ENCODE measurements around the gene FSD1L. TPM values are rescaled to one million over a fixed set of nuclear protein-coding genes. Genes with fewer than 3 reads are reported as not detected.

FSD1L gene
- total RNA-seq, 6 donors from 2014 or later: 4.1 to 14.7 (median 5.8) TPM

DNA sequence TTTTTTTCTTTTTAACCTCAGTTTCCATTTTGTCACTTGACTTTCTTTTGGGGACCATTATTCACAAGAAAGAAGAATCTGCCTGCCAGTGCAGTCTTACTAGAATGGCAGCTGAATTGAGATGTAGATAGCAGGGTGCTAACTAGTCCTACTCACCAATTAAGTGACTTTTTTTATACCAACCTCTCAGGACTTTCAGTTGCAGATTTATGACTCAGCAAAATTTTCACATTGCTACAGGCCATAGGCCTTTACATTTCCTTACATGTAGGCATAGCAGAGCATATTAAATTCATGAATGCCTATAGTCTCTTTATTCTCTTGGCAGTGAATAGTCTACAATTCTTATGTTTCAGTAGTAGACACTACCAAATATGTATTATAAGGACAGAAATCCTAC is 56.0 kb downstream of the FSD1L start:
- Histone ChIP-seq H3K4me3 (no peak overlapping the region), H3K27me3 (no peaks in the 10 kb centered on the region), H3K9me3 (no peaks in the 10 kb centered on the region), H3K4me1 (no peaks in the 10 kb centered on the region), H3K36me3 (peaks cover 0 to 5% (median 0%) of the 10 kb centered on the region in 4 donors), H3K27ac (no peak overlapping the region)
- ATAC-seq (ENCODE audit: low FRiP score in 2 of 2) (no peak), DNase-seq (no peak)
- no peak for TF ChIP-seq CTCF (IDR thresholded peaks at IDR 0.05)
- no peak for TF ChIP-seq POLR2A (IDR thresholded peaks at IDR 0.05)
- TF ChIP-seq POLR2AphosphoS5 (IDR thresholded peaks at IDR 0.05): no peak
- TF ChIP-seq EP300 (IDR thresholded peaks at IDR 0.05): no peak

DNA sequence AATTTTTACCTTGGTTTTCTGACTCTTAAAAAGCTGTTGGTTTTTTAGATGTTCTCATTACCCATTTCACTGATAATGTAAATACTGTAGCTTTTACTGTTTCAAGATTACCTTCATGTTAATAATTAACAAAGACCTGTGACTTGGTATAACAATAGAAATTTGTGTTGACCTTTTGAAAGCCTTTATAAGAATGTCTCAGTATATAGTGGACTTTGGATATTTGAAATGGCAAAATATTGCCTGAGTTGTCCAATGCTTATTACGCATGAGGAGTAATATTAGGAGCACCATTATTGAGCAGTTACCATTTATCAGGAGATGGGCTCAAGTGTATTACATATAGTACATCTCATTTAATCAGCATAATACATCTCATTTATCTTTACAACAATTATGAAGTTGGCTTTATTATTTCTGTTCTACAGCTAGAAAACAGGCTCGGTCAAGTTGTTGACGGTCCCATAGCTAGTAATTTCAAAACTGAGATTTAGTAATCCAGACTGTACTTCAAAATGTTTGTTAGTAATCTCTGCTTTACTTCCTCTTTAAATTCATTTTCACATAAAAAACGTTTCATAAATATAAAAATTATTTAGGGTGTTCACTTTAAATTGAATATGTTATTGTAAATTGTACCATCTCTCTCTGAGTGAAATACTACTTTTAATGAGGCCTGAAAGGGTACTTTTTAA is 59.4 kb downstream of the FSD1L start:
- no peaks in the 10 kb centered on the region for H3K27me3 ChIP-seq
- H3K27ac ChIP-seq: no peak overlapping the region
- ATAC-seq (ENCODE audit: low FRiP score in 2 of 2) (no peak), DNase-seq (no peak)
- H3K9me3 ChIP-seq: no peaks in the 10 kb centered on the region
- no peak overlapping the region for H3K4me3 ChIP-seq
- TF ChIP-seq POLR2A (IDR thresholded peaks at IDR 0.05): no peak
- no peak for TF ChIP-seq POLR2AphosphoS5 (IDR thresholded peaks at IDR 0.05)
- TF ChIP-seq CTCF (IDR thresholded peaks at IDR 0.05): no peak
- TF ChIP-seq EP300 (IDR thresholded peaks at IDR 0.05): no peak
- H3K36me3 ChIP-seq: peaks cover 0 to 5% (median 0%) of the 10 kb centered on the region in 4 donors
- no peaks in the 10 kb centered on the region for H3K4me1 ChIP-seq
- 77 to 83% methylated on average over 4 of the region's 4 CpGs for WGBS, 2 donors

DNA sequence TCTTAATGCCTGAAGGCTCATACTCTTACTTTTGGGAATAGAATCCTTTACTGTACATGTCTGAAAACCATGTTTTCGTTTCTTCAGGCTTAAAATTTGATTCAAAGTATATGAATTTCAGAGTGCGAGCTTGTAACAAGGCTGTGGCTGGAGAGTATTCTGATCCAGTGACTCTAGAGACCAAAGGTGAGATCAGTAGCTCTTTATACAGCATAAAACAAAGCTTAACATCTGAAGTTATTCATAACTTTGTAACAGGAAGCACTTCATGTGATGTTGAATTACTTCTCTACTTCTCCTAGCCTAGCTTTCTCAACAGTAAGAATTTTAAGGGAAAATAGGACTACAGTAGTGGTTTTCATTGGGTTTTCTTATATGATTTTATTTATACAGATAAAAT is 60.7 kb downstream of the FSD1L start:
- Histone ChIP-seq H3K27me3 (no peaks in the 10 kb centered on the region), H3K27ac (no peak overlapping the region), H3K36me3 (peaks cover 0 to 5% (median 0%) of the 10 kb centered on the region in 4 donors), H3K9me3 (no peaks in the 10 kb centered on the region), H3K4me3 (no peak overlapping the region), H3K4me1 (no peaks in the 10 kb centered on the region)
- no peak for ATAC-seq (ENCODE audit: low FRiP score in 2 of 2)
- TF ChIP-seq CTCF (IDR thresholded peaks at IDR 0.05) (no peak), POLR2AphosphoS5 (IDR thresholded peaks at IDR 0.05) (no peak), EP300 (IDR thresholded peaks at IDR 0.05) (no peak), POLR2A (IDR thresholded peaks at IDR 0.05) (no peak)
- DNase-seq: no peak
- WGBS, 2 donors: 96 to 98% methylated on average over 2 of the region's 2 CpGs

- WGBS, 2 donors: 91 to 97% methylated on average over 1 of the region's 1 CpG
- H3K27ac ChIP-seq: no peak overlapping the region
- DNase-seq: no peak
- H3K36me3 ChIP-seq: peaks cover 0 to 5% (median 0%) of the 10 kb centered on the region in 4 donors
- ATAC-seq (ENCODE audit: low FRiP score in 2 of 2): no peak
- H3K27me3 ChIP-seq: no peaks in the 10 kb centered on the region
- no peaks in the 10 kb centered on the region for H3K9me3 ChIP-seq
- H3K4me3 ChIP-seq: no peak overlapping the region
- H3K4me1 ChIP-seq: no peaks in the 10 kb centered on the region
- TF ChIP-seq EP300 (IDR thresholded peaks at IDR 0.05) (no peak), POLR2A (IDR thresholded peaks at IDR 0.05) (no peak), CTCF (IDR thresholded peaks at IDR 0.05) (no peak), POLR2AphosphoS5 (IDR thresholded peaks at IDR 0.05) (no peak)
Measured at GRCh38 chr9:105510024-105510423, 62.2 kb downstream of the FSD1L start.

- Histone ChIP-seq H3K9me3 (no peaks in the 10 kb centered on the region), H3K27me3 (no peaks in the 10 kb centered on the region), H3K36me3 (peaks cover 0 to 11% (median 2%) of the 10 kb centered on the region in 4 donors), H3K27ac (no peak overlapping the region), H3K4me3 (no peak overlapping the region), H3K4me1 (no peaks in the 10 kb centered on the region)
- TF ChIP-seq CTCF (IDR thresholded peaks at IDR 0.05): no peak
- no peak for TF ChIP-seq POLR2A (IDR thresholded peaks at IDR 0.05)
- no peak for TF ChIP-seq POLR2AphosphoS5 (IDR thresholded peaks at IDR 0.05)
- TF ChIP-seq EP300 (IDR thresholded peaks at IDR 0.05): no peak
- DNase-seq (no peak), ATAC-seq (ENCODE audit: low FRiP score in 2 of 2) (no peak)
Measured at GRCh38 chr9:105511446-105511845, 63.6 kb downstream of the FSD1L start.
